Breast epithelium (tissue), 3 donors: ENCODE data around the gene URGCP.

Source experiments
- CTCF ChIP-seq, 3 donors: fragments of 450-650 bp; IDR thresholded peaks; one replicate each; pipeline ENCODE4 v1.5.1; 2016 to 2017; ENCODE audit warnings: antibody characterized with exemption in 3 of 3, mild to moderate bottlenecking in 3 of 3, moderate library complexity in 3 of 3
- POLR2A ChIP-seq: fragments of 450-650 bp; IDR thresholded peaks from one replicate; pipeline ENCODE4 v1.6.1; 2016; ENCODE audit warnings: antibody characterized with exemption, mild to moderate bottlenecking, moderate library complexity
- POLR2AphosphoS5 ChIP-seq, 3 donors: sonication (generic); formaldehyde crosslinking; IDR thresholded peaks; one replicate each; pipeline ENCODE4 v1.6.1; 2017; ENCODE audit warnings: antibody characterized with exemption in 3 of 3

GRCh38 chr7:43922726-43923125 is 16.3 kb upstream of the URGCP start:
- TF ChIP-seq POLR2A = no peak
- no peak for TF ChIP-seq CTCF (IDR thresholded peaks at IDR 0.05)
- TF ChIP-seq POLR2AphosphoS5 (IDR thresholded peaks at IDR 0.05) = no peak
